ENCODE measurements around the gene BMAL1.

BMAL1 gene

DNA sequence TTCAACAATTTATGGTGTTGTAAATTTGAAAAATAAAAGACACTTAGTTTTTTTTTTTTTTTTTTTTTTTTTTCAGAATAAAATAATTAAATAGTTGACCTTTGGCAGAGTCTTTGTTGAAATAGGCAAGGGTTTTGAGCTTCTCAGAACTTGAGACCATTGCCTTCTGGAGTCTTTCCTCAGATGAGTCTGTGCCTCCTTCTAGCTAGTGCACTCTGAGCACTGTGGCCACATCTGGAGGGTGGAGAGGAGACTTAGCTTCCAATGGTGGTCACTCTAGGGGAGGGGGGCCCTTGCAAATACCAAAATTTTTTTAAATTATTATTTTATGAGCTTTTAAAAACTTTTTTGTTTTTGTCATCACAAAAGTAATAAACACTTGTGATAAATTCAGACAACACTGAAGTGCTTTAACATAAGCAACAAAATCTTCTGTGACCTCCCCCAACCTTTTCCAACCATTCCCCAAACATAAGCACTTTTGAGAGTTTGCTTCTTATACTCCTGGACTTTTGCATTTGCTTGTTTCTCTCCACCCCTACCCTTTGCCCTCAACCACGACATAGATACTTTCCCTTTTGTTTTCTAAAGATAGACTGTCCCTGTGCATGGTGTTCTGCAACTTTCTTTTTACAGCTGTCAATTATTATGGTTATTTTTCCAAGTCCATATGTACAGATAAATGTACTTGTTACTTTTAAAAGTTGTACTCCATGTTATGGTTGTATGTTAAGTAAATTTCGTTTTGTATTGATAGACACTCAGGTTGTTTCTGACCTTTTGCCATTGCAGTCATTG, 41.1 kb downstream of the BMAL1 start:
- no peak for DNase-seq

DNA sequence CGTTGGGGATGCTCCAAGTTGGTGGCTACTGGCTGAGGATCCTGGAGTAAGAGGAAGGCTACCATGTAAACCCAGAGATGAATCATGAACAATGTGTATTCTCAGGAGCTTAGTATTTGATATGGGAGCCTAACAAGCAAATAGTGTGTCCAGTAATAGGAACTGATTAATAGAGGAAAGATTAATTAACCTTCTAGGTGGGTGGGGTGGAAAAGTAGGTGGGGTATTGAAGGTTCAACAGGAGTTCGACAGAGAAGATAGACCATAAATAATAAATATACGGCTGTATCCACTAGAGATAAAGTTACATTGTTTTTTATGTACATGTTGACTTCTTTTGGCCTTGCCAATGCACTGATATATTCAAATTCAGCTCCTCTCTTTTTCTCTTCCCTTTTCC, 43.1 kb downstream of the BMAL1 start:
- DNase-seq: no peak

DNA sequence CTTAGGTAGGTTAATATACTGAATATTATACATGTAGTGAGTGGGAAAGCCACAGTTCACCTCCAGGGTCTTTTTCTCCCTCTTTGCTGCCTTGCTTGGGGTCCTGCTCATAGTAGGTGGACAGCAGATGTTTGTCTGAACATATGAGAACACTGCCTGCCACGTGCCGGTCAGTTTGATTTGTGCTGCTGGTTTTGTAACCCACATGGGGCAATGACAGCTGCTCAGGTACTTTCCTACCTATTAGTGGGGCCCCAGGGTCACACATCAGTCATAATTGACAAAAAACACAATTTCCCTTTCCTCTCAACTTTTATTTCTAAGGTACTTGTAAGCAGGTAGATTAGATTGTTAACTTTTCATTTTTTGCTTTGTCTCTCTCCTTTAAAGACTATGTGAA, 43.8 kb downstream of the BMAL1 start:
- DNase-seq: no peak

DNA sequence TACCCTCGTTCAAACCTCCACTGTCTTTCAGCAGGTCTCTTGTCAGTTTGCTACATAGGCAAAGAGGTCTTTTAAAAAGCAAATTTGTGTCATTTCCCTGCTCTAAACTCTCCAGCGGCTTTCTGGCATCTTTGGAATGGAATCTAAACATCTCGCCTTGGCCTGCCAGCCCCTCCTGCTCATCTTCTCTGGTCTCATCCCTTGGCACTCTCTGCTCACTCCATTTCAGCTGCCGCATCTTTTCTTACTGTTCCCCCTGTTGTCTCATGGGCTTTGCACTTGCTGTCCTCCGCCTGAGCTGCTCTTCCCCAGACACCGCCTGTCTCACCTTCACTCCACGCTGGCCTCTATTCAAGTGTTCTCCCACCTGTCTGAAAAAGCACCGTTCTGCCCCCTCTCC, 46.6 kb downstream of the BMAL1 start:
- no peak for DNase-seq

DNA sequence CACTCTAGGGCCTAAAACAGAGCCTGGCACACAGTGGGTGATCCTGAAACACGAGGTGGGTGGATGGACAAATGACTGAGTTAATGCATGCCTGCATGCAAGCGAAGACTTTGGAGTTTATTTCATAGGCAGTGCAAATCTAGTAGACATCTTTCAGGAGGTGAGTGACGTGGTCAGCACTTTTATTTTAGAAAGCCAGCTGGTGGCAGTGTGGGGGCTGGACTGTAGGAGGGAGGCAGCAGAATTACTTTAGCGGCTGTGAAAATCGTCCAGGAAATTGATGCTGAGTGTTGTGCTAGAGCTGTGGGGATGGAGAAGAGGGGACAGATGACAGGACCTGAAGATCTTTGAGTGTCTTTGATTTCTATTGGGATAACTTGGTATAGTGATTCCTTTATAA, 47.1 kb downstream of the BMAL1 start:
- no peak for DNase-seq

DNA sequence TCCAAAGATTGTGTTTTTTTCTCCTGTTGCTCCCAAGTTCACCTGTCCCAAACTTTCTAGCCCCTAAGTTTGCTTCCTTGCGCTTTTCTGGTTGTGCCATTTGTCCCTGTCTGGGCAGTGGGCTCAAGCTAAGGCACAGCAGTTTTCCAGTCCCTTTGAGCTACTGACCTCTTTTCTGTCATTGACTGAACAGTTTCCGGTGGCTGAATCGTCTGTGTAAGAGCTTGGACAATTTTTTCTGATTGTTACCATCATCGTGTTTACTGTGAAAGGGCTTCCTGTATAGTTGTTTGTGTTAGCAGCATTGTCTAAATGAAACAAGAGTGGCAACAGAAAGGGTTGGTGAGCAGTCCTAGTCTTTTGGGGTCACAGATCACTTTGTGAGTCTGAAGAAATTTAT, 49.8 kb downstream of the BMAL1 start:
- DNase-seq: no peak

DNA sequence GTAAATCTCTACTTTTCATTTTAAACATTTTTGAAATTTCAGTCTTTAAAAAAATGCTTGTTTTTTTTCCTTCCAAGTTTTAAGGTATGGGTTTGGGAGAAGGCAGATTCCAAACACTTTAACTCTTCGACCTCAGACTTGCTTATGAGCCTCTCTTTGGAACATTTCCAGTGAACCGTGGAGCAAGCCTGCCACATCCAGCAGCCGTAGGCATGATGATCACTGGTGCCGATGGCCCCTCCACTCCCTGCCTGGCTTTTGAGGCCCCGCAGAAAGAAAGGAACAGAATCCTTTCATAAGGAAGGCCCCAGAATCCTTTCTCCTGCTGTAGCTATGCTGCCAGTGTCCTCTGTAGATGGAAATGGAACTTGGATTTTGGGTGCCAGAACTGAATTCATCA, 50.7 kb downstream of the BMAL1 start:
- DNase-seq: no peak

DNA sequence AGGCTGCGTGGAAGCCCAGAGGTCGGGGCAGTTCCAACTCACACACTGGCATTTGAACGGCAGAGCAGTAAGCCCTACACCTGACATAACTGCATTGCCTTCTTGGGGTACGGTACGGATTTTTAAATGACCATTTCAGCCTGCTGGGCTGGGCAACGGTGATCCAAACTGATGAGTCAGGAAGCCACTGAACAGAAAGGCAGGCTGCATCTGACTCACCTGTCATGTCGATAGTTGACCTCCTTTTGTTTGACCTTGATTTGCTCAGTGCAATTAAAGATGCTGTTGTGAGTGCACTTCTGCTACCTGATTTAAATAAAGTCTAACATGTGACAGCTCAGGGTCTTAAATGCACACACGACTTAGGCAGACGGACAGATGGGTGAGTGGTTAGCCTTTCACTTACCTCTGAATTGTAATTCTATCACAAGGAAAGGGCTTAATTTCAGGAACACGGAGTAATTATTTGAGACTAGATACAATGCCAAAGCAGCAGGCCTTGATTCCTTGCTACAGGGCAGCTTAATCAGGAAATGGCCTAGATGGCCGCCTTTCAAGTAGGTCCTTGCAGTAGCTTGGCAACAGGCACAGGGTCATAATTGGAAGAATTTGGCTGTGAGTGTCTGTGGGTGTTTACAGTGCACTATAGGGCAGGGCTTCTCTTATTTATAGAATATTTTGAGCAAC, 52.2 kb downstream of the BMAL1 start:
- DNase-seq: no peak

DNA sequence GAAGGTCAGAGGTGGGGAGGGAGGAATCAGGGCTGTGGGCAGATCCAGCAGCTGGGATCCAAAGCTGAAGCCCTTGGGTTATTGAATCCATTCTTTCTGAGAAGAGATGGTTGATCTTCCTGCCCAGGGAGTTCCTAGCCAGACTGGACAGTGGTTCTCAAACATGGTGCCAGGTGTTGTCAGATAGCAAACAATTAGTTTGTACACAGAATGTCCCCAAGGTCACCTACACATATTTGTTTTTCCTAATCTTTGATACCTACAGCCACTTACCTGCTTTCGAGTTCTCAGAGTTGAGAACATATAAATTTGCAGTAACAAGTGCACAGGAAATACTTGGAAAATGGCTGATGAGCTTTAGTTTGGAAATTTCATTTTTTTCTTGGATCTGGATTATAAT, 54.5 kb downstream of the BMAL1 start:
- no peak for DNase-seq

DNA sequence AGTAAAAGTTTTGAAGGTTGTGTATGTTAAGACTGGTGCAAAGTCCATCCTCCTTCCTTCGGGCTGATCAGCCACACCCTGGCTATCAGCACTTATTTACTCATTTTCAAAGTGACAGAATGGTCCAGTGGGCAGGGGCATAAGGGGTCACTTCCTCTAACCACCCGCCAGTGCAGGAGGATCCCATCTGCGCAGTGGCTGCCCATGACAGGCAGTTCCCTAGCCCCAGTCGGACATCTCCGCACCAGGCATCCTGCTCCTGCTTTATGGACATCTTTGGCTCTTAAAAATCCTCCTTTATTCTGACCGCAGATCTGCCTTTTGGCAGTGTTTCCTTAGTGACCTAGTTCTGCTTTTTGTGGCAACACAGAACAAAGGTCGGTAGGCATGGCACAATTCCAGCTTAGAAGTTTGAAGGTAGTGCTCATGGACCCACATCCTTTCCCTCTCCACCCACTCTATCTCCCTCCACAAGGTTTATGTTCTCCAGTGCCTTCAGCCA, 55.9 kb downstream of the BMAL1 start:
- DNase-seq: no peak

DNA sequence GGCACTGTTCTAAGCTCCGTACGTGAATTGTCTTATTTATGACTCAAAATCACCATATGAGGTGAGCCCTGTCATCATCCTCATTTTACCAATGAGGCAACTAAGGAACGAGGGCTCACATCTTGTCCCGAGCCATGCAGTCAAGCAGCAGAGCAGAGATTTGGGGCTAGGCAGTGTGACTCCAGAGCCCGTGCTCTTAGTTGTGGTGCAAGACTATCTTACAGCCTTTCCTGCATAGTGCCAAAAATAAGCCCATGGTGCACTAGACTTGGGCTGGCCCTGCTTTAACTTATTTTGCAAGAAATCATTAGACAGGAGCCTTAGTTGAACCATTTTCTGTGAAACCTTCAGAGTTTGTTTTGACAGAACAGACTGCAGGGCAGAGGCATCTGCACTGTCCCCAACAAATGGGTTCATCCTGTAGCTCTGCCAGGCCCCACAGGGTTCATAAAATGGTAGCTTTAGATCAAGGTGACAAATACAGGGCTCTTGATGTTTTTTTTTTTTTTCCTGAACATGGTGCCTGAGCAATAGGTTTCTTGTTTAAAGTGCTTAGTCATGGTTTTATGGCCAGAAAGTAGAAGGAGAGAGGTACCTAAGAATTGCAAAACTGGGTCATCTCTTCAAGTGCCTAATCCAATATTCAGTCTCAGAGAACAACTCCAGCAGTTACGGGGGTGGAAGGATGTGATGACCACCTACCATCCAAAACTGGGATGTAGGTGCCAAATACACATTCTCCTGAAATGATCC, 56.6 kb downstream of the BMAL1 start:
- no peak for DNase-seq

DNA sequence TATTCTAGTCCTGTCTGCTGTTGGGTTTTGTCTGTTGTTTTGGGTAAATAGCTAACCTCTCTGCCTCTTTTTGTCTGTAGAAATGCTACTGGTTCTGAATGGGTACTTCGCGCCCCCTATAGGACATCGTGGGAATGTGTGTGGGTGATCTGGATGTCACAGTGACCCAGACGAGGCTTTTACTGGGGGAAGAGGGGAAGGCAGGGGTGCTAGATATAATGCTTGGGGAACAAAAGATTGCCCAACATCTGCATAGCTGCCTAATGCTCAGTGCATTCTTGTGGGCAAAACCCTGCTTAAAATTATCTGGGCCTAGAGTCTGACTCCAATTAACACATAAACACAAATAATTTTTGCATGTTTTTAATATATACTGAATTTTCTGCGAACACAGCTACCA, 57.7 kb downstream of the BMAL1 start:
- peak; percentile 79 for DNase-seq

DNA sequence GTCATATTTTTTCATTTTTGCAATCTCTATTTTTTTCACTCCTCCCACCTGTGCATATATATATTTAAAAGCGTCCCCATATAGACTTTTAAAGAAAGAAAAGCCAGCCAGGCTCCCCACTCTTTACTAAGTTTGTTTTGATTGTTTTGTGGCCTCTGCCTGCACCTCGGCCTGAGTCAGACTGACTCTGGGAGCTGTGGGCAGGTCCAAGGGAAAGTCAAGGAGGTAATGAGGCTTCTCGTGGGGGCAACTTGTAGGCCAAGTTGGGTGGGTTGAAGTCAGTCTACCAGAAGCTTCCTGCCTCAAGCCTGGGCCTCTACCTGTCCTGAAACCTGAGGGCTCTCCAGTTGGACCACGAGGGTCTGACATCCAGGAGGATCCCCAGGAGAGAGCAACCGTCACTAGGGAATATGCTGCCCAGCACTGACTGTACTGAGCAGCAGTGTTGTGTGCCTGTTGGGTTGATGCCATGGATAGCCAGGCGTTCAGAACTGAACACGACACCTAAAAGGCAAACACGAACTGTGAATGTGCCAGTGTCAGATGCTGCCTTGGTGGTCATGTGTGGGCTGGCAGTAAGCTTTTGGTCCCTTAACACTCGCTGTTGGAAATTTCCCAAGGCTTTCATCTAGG, 58.8 kb downstream of the BMAL1 start:
- no peak for DNase-seq

DNA sequence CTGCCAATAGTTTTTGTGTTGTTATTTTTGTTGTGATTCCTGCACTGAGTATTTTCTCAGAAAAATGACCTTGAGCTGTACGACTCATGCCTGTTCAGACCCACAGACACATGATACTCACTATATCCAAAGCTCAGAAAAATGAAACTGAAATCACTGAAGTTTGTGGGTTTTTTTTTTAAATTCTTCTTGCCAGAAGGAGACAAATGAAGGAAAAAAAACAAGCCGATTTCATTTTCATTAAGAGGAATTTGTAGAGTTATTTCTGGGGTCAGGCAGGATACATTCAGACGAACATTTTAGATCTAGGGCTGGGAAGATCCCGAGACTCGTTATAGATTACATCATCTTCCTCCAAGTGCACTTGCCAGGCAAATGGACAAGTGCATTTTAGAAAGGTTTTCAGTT, 60.4 kb downstream of the BMAL1 start:
- no peak for DNase-seq

DNA sequence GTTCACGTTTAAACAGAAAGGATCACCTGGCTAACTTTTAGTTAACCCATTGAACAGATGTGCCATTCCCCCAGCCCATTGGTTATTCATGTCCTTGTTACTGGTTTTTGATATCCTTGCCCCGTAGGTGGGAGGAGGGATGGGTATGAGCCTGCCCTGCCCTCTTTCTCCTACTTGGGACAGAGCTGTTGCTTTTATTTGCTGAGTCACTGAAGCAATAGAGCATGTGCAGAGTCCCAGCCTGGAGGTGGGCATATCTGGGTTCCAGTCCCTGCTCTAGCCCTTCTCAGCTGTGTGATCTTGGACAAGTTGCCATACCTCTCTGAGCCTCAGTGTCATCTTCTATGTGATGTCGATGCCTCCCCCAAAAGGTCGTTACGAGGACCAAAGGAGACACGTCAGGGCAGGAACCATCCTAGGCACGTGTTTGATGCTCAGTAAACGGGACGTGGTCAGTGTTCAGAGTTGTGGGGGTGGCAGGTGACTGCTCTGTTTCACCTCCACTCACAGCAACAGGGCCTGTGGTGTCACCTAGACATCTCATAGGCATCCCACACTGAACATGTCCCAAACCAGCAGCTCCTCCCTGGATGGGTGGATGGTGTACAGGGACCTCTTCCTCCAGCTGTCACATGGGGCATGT, 61.0 kb downstream of the BMAL1 start:
- peak; percentile 42 for DNase-seq

DNA sequence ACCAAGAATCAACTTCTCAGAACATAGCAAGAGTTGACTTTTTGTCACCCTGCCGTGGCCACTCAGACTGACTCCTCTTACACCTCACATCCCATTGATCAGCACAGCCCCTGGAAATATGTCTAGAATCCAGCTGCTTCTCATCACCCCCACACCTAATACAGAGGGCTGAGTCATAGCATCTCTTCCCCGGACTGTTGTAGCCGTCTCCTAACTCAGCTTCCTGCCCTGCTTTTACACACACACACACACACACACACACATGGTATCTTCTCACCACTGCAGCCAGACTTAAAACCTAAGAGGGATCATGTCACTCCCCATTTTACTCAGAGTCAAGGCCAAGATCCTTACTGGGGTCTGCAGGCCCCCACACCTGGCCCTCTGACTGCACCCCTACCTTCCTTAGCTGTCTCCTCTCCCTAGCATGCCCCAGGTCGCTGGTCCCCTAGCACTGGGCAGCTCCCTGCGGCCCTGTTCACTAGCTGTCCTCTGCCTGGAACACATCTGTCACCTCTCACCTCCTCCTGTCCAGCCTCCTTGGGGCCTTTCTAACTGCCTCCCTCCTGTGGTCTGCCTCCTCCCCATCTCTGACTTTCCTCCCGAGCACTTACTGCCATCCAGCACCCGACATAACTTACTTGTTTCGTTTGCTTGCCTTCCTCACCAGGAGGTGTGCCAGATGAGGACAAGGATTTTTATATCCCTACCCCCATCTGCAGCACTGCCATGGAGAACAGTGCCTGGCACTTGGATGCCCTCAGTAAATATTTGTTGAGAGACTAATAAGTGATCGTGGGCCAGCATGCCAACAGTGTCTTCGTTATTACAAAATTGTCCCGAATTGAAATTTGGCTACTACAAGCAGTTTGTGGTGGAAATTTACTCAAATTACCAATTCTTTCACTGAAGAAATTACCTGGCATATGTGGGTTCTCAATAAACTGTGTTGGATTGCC, 61.9 kb downstream of the BMAL1 start:
- DNase-seq: no peak

DNA sequence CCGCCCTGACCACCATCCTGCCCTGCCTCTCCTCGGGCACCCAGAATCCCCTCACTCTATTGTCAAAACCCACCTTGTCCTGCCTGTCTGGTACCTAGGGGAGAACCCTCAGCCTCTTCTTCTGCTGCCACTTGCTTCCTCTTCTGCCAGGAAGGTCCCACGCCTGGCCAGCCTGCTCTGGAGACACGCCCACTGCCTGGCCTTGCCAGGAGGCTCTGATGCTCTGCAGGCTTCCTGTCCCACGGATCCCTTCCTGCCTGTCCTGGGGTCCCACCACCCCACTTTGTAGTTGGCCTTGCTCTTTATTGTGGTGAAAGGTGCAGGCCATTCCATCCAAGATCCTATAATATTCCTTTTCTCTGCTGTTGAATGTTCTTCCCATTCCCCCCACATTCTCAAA, 63.4 kb downstream of the BMAL1 start:
- no peak for DNase-seq

DNA sequence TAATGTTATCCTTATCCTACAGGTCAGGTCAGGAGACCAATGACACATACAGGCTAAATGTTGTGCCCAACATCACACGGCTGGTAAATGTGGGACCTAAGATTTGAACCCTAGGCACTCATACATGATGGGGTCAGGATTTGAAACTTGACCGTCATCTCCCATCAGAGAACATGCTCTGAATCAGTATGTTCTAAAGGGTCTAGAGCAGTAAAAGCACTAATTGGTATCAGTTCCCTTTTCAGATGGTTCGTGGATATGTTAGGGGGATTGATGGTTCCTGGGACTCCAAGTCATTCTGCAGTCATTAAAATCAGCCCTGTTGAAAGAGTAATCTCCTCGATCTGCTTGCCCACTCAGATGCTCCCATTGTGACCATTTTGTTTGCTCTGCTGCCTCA, 65.5 kb downstream of the BMAL1 start:
- no peak for DNase-seq

DNA sequence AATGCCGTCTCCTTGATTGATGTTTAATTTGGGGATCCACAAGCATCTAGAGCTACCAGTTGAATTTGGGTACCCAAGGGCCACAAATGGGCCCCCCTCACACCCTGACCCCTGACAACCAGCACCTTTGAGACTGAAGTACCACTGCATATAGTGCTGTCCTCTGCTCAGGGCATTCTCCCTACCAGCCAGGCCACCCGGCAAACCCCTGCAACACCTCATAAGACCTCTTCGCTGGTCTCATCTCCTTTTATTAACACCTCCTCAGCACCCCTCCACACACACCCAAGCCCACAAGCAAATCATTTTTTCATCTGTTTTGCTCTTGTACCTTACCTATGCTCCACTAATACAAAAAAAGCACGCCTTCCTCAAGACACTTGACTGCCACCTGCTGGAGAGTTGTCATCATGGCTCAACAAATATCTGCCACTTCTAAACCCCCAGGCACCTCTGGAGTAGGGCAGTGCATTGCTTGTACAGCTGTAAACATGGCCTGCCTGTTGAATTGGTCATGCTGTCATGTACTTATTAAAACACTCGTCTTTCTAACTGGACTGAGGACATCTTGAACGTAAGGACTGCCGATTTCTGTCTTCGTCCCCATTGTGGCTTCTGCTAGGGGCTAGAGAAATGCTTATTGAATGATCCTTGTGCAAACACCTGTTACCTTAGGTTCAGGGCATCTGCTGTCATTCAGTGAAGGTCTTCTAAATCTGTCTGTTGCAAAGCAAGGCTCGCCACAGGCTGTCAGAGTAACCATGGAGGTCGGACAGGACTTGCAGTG, 66.5 kb downstream of the BMAL1 start:
- peak; percentile 83 for DNase-seq

DNA sequence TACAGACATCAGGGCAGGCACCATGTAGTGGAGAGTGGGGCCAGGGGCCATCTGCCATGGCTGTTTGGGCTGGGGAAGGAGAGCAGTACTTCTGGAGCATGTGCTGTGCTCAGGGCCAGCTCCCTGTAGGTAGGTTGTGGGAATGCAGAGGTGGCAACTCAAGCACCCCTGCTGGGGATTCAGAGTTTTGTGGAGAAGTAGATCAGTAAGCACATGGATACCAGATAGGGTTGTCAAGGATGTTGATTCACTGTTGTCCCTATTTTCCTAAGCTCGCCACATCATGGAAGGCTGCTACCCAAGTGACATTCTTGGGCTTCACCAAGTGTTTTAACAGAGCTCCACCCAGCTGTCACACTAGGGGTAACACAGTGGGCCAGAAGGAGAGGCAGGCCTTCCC, 67.2 kb downstream of the BMAL1 start:
- DNase-seq: no peak

DNA sequence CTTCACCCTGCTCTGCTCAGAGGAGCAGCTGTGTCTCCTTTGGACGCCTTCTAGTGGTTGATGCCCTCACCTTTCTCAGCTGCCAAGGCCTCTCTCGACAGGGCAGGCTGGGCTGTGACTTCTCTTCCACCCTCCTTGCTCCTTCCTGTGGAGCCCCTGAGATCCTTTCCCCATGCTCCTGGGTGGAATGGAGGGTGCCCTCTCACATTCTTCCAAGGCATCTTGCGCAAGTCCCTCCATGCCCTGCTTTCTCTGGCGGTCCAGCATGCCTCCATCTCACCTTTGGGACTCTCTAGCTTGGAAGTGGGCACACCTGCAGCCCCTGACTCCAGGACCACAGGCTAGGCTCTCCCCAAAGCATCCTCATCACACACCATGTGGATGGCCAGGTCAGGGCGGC, 68.9 kb downstream of the BMAL1 start:
- DNase-seq: no peak

Data from stimulated activated CD8-positive, alpha-beta memory T cell treated with anti-CD3 and anti-CD28 coated beads, Interleukin-4, amount 100 ng/mL, for 48 hours (primary cell).